Inferior parietal cortex (tissue), 1 donor: ENCODE measurements around the gene PNLIPRP2.

Experiments used
- DNase-seq: peaks from one replicate; pipeline ENCODE4 v3.0.0-alpha.2; 2016; ENCODE audit errors: extremely low spot score

The PNLIPRP2 gene

DNA sequence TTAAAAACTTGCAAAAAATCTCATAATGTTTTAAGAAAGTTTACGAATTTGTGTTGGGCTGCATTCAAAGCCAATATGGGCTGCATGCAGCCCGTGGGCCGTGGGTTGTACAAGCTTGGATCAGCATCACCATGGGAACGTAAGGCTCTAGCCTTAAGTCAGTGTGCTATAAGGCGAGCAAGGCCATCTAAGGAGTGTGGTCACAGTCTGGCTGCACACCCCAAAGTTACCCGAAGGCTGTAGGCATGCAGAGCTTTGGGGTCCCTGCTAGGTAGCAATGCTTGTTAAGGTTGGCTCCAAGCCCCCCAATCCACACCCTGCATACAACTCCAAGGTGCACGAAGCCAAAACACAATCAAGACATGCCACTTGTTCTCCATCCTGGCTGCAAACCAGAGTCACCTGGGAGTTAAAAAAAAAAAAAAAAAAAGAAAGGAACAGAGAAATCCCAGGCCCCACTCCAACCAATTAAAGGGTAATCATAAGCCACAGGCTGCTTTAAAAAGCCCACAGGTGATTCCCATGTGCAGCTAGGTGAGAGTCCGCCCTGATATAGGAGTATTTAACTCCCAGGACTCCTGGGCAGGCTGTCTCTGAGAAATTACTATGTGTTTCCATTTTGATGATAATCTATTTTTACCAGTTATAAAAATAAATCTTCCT lies 8.5 kb upstream of the PNLIPRP2 start:
- no peak for DNase-seq

- no peak for DNase-seq
Observed at GRCh38 chr10:116613471-116613870, 7.3 kb upstream of the PNLIPRP2 start.

- DNase-seq: no peak
Observed at GRCh38 chr10:116614796-116615195, 6.0 kb upstream of the PNLIPRP2 start.

- DNase-seq: no peak
Observed at GRCh38 chr10:116615199-116615776, 5.5 kb upstream of the PNLIPRP2 start.

DNA sequence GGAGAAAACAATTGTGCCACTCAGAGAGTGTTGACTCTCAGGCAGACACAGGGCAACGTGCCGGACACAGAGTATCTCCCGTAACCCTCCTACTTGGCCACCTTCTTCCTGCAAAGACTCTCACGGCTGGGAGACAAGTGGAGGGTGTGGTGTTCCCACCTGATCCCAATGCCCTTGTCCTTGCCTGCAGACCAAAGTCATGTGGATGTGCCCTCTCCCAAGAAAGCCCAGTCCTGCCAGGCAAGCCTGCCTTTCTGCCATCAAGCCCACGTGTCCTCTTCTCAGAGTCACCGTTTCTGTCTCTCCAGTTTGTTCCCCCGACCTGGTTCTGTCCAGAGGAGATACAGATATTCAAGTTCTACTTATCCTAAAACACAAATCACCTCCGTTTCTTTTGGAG lies 723 bp downstream of the PNLIPRP2 start:
- no peak for DNase-seq

DNA sequence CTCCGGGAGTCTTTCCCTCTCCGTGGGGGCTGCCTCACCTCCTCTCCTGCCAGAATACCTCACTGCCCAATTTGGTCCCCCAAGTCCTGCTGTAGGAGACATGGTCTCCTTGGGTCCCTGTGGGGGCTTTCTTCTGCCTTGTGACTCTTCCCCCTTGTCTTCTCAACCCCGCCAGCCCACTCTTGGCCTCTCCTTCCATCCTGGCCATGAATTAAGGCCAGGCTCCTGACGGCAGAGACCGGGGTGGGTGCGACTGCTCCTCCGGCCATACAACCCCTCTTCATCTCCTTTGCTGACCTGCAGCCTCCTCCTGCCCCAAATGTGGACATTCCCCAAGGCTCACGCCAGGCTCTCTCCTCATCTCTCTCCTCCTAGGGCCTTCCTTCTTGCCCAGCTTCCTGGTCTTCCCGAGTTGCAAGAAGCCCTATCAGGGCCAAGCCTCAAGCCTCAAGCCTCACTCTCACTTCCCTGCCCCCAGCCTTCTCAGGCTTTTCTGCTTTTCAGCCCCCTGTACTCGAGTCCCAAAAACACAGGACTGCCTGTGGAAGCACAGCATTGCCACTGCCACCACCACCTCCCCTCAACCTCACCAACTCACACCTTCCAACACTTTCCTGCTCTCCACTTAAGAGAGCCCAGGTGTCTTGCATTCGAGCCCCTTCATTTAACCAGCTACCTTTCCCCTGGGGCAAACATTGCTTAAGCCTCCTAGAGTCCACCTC lies 1.3 kb downstream of the PNLIPRP2 start:
- no peak for DNase-seq

- DNase-seq: no peak
Observed at GRCh38 chr10:116625845-116626244, 5.1 kb downstream of the PNLIPRP2 start.

DNA sequence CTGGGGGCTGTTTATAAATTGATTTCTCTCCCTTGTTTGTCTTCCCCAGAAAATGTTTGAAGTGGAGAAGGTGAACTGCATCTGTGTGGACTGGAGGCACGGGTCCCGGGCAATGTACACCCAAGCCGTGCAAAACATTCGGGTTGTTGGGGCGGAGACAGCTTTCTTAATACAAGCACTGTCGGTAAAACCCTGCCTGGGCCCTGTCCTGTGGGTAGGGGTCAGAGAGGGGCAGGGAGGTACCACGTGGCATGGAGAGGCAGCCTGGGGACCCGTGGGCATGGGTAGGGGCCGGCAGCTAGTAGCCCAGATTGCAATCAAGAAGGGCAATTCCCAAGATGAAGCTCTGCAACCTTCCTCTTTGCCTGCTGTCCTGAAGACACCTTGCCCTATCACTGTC lies 6.1 kb downstream of the PNLIPRP2 start:
- no peak for DNase-seq

GRCh38 chr10:116627386-116627933 lies 6.7 kb downstream of the PNLIPRP2 start:
- DNase-seq: no peak

DNA sequence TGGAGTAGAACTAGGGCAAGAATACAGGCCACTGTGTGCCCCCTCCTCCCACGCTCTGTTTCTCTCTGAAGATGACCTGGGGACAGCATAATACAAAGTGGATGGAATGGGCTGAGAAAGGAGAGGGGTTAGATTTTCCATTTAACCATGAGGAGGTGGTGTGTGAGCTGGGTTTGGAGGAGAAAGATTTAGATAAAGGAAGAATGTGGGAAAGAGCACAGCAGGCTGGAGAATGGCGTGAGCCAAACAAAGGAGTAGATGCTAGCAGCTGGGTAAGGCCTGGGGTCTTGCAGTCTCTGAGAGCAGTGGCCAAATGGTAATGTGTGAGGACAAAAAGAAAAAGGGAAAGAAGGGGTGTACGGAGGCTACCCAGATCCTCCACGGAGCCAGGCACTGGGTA lies 8.6 kb downstream of the PNLIPRP2 start:
- no peak for DNase-seq

DNA sequence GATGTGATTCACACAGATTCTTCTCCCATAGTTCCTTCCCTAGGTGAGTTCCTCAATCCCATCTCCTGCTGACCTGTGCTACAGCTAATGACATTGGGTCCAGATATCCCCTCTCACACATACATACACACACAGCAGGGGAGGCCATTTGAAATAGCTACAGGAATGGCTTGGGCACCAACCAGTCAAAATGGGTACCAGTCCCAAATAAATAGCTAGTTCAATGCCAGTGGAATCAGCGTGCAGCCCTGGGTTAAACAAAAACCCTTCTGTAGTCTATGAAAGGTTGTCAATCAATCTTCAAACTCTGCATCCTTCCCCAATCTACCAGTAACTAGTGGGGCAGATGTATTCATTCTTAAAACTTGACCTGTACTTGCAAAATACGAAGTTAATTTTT lies 9.3 kb downstream of the PNLIPRP2 start:
- DNase-seq: no peak

- no peak for DNase-seq
Observed at GRCh38 chr10:116631871-116632295, 11.1 kb downstream of the PNLIPRP2 start.

DNA sequence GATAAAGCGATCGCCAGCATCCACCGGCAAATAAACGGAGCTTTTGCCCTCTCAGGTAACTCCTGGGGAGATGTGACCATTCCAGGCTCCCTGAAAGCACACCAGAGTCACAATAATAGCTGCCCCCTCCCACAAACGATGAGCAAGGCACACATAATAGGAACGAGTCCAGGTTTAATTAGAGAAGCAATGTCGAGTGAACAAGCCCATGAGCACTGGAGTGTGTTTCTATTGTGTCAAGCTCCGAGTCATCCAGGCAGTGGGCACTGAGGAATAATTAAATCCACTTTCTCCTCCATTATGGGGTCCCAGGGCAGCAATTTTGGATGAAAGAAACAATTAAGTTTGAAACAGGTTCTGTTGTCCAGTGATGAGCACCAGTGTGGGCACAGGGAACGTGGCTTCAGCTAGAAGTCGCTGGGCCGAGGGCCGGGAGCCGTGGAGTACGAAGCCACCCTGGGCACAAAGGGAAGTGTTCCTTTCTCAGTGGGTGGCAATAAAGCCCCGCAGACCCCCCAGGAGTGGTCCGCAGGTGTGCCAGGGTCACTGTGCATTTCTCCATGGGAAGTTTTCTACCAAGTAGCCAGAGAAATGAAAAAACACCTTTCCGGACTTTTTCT lies 12.0 kb downstream of the PNLIPRP2 start:
- no peak for DNase-seq

DNA sequence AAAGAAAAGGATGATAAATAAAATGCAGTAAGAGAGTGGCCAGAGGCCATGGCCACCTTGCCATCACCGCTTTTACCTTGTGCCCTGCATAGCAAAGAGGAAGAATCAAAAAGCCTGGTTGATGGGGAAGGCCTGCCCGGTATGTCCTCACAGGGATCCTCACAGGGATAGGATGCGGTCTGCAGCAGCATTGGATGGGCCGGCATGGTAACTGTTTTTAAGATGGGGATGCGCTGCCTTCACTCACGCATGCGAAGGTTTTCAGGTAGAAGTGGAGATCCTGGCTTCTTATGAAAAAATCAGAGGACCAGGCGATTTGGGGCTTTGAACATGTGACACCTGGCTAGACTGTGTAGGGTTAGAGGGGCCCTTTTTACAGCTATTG lies 12.5 kb downstream of the PNLIPRP2 start:
- no peak for DNase-seq

- no peak for DNase-seq
Observed at GRCh38 chr10:116634126-116634975, 13.6 kb downstream of the PNLIPRP2 start.

DNA sequence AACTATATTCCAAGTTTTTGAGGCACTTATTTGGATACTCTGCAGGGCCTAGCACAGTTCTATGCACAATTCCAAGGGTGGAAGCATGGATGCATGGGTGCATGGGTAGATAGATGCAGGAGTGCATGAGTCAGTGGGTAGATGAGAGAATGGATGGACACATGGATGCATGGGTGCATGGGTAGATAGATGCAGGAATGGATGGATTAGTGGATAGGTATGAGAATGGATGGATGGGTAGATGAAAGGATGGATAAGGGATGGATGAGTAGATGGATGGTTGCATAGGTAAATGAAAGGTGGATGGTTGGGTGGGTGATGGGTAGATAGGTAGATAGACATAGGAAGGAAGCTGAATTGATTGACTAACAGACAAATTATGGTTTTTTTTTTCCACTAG lies 15.6 kb downstream of the PNLIPRP2 start:
- DNase-seq: no peak

- DNase-seq: no peak
Observed at GRCh38 chr10:116636976-116637375, 16.2 kb downstream of the PNLIPRP2 start.

DNA sequence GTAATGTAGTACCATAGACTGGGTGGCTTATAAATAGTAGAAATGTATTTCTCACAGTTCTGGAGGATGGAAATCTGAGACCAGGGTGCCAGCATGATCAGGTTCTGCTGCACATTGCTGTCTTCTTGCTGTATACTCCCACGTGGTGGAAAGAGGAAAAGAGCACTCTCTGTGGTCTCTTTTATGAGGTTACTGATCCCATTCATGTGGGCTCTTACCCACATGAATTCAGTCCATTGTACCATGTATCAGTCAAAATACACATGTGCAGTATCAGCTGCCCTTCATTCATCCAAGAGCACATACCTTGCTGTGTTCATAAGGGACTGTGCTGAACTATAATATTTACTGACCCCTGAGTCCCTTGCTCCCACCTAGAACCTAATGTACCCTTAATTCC lies 17.1 kb downstream of the PNLIPRP2 start:
- no peak for DNase-seq

GRCh38 chr10:116646502-116646901 lies 25.7 kb downstream of the PNLIPRP2 start:
- DNase-seq: no peak

- no peak for DNase-seq
Observed at GRCh38 chr10:116648903-116649302, 28.1 kb downstream of the PNLIPRP2 start.

GRCh38 chr10:116653885-116654284 lies 33.1 kb downstream of the PNLIPRP2 start:
- no peak for DNase-seq

GRCh38 chr10:116654816-116655215 lies 34.1 kb downstream of the PNLIPRP2 start:
- no peak for DNase-seq
